Subcutaneous adipose tissue (tissue), 4 donors: ENCODE measurements around the gene TIAL1. TPM values are rescaled to one million over a fixed set of nuclear protein-coding genes. Genes with fewer than 3 reads are reported as not detected.

Experiments used
- CTCF ChIP-seq: fragments of 450-650 bp; IDR thresholded peaks from one replicate; pipeline ENCODE4 v1.5.1; 2016; ENCODE audit warnings: low read depth, mild to moderate bottlenecking, control low read depth, antibody characterized with exemption, moderate library complexity
- total RNA-seq, 4 donors: library from RNA; depleted of rRNA; stranded (reverse); fragments of >200 nt; gene quantifications; one replicate each; pipeline ENCODE4 v1.1.0, GENCODE V29; 2016

The TIAL1 gene
- total RNA-seq, 4 donors from 2014 or later = 76.9 to 138 (median 91.2) TPM

- TF ChIP-seq CTCF = no peak
Measured at GRCh38 chr10:119542988-119543813, 53.6 kb downstream of the TIAL1 start.

GRCh38 chr10:119542357-119542987 lies 54.3 kb downstream of the TIAL1 start, which contains the start of gene RGS10:
RGS10 (minus strand) TSS chr10:119542719; CDS start chr10:119542638, 81 bp downstream.
- no peak for TF ChIP-seq CTCF

GRCh38 chr10:119541459-119542356 lies 55.1 kb downstream of the TIAL1 start:
- no peak for TF ChIP-seq CTCF

- no peak for TF ChIP-seq CTCF
Measured at GRCh38 chr10:119541046-119541445, 55.7 kb downstream of the TIAL1 start.

- no peak for TF ChIP-seq CTCF
Measured at GRCh38 chr10:119540038-119540437, 56.7 kb downstream of the TIAL1 start.

- TF ChIP-seq CTCF = no peak
Measured at GRCh38 chr10:119539359-119539825, 57.4 kb downstream of the TIAL1 start.
